NCI-H748 treated with DMSO at 0.1 percent for 48 hours (cell line): Measurements from ENCODE around the gene ERFL.
"Not testable (repeated sequence)": the region's sequence is repeated elsewhere in the genome, so short reads cannot be mapped to it uniquely, and the experiment has no call there.

Source experiments
- DNase-seq: peaks from one replicate; lab custom pipeline; 2025; lab: John Stamatoyannopoulos, UW

ERFL gene

DNA sequence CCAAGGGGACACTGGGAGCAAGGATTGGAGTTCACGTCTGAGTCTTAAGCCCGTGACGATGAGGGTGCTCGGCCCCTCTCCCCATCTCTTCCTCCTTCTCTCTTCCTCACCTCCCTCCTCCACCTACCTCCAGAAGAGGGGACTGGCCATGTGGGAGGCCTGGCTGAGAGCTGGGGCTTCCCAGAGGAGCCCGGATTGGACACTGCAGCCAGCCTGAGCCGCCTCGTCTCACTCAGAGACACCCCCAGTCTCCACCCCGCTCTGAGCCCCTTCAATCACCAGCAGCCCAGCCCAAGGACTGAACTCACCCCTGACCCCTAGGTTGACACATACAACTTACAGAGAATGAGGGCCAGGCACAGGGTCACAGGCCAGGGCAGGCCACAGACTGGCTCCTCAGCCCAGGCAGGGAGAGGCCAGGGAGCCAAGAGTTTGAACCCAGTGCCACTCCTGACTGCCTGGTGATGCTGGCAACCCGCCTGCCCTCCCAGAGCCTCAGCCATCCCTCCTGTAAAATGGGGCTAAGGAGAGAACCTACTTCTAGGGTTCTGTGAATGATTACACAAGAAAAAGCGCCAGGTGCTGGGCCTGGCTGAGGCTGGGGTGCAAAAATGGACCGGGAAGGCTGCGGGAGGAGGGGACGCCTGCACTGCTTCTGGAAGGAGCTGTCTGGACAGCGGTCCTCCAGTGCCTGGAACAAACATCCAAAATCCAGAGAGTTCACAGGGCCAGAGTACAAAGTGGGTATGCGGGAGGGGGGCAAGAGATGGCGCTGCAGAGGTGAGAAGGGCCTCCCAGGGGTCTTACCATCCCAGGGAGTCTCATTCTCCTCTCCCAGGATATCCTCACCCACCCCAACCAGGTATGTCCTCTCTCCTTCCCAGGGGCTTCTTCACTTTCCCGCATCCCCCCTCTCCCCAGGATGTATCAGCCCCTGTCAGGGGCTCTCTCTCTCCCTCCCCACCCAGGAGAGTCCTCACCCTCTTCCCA lies 50.0 kb downstream of the ERFL start:
- no peak for DNase-seq

DNA sequence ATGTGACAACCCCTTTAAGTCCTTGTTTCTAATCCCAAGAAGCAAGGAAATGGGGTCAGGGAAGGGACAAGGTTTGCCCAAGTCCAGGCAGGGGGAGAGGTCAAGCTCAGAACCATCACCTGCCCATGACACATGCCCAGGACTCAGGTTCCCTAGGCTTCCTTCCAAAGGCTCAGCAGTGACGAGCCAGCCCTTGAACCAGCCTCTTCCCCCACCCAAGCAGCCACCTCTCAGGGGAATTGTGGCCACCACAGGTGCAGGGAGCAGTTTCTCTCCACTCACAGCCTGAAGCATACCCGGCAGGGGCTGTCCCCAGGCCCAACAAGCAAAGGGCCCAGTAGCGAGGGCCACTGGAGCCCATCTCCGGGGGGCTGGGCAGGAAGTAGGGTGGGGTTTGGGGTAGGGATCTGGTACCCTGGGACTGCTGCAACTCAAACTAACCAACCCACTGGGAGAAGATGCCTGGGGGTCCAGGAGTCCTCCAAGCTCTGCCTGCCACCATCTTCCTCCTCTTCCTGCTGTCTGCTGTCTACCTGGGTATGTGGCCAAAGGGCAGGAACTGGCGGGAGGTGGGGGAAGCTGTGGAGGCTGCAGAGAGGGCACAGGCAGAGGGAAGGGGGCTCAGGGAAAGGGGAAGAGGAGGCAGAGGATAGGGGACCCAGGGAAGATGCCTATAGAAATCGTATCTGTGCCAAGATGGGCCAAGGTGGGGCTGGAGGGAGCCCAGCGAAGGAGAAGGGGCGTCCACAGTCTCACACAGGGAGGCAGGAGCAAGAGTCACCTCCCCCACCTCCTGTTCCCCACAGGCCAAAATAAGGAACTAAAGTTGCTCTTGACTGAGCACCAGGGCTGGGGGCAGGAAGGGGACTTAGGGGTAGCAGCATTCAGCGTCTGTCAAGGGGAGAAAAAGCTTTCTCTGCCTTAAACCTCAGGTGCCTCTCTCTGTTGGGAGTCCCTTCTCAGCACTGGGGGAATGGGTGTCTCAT lies 51.1 kb downstream of the ERFL start, which contains the start of gene CD79A:
CD79A (plus strand) TSS at position 433 of the 986 bp plus-strand sequence; CDS start at position 459, 26 bp downstream.
- no peak for DNase-seq

DNA sequence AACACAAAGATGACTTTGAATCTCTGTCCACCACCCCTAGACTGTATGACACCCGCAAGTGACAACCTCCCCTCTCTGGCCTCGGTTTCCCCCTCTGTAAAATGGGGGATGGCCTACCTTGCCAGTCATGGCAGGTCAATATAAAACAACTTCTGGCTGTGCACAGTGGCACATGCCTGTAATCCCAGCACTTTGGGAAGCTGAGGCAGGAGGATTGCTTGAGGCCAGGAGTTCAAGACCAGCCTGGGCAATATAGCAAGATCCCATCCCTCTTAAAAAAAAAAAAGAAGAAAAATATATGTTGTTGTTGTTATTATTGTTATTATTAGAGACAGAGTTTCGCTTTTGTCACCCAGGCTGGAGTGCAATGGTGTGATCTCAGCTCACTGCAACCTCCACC lies 52.3 kb downstream of the ERFL start:
- not testable (repeated sequence) for DNase-seq

DNA sequence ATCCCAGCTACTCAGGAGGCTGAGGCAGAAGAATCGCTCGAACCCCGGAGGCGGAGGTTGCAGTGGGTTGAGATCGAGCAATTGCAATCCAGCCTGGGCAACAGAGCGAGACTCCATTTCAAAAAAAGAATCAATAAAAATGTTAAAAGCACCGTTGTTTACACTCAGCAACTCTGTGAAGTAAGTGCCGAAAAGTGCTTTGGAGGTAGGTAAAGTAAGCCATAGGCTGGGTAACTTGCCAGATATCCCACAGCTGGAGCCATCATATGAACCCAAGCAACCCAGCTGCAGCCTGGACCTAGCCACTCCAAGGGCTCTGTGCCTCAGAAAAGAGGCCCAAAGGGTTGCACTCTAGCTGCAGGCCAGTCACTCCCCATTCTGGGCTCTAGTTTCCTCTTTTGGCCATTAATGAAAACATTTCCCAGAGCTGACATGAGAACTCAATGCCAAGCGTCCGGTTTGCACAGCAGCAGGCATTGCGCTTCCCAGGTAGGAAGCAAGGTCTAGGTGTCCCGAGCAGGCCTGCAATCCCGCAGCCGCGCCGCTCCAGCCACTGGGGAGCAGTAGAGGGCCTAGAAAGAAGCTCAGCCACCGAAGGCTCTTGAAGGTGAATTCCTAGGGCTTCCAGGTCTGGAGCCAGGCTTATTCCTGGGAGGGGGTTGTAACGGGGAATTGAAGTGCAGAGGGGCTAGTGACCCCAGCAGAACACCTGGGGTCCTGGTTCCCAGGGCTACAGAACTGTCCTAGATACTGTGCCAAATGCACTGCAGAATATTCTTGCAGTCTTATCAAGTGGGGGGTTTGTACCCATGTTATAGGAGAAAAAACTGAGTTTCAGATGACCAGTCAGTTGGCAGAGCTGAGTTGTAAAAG lies 55.2 kb downstream of the ERFL start:
- peak; percentile 71 for DNase-seq

DNA sequence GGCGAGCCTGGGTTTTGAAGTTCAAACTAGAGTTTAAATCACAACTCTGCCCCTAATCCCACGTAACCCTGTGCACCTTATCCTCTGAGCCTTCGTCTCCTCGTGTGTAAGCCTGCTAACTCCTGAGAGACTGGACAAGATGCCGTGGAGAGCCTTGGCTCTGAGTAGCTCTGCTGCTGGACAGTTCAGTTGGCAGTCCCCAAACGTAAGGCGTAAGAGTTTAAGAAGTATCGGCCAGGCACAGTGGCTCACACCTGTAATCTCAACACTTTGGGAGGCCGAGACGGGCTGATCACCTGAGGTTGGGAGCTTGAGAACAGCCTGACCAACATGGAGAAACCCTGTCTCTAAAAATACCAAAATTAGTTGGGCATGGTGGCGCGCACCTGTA lies 55.9 kb downstream of the ERFL start:
- no peak for DNase-seq

DNA sequence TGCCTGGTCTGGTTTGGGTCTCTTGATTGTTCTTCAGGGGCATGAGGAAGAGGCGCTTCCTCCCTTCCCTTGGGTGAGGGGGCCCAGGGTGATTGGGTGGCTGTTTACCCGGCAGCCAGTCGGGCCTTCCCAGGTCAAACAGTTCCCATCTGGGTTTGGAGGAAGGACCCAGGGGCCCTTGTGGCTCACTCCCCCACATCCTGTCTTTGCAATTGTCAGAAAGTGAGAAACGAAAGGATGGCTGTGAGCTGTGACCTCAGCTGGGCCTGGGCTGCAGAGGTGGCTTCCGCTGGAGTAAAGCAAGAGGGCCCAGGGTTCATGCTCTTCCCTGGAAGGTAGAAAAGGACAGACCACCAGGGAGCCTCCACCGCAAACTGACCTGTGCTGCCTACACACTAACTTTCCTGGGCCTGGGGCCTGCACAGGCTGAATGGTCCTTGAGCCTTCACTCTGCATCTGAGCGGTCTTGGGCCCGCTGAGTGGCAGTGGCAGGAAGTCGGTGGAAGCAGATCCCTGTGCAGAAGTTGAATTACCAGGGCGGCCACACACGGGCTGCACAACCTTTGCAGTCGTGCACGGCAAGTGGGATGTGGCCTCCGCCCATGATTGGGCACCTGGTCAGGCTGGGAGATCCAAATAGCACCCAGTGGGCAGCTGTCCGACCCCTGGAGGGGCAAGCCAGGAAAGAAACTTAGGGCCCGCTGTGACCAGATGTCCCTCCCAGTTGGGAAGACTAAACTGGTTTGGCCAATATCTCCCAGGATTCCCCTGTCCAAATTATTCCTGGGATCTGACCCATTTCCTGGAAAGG lies 56.5 kb downstream of the ERFL start:
- DNase-seq: no peak

DNA sequence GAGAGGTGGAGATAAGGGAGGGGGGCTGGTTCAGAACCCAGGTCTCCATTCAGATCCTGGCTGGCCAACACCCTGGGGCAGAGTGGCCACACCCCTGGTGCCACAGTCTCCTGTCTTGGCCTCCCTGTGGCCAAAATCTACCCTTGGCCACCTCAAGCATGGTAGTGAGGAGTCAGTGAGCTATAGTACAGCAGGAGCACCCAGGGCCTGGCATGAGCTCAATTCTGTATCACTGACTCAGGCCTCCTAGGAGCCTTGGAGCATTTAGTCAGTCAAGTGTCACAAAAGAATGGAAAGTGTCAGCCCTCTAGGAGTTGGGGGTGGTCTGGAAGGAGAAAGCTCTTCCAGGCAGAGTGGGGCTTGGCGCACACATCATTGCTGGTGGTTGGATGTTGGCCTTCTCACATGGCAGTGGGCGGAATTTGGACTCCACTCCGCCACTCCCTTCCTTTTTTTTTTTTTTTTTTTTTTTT lies 57.8 kb downstream of the ERFL start:
- no peak for DNase-seq

DNA sequence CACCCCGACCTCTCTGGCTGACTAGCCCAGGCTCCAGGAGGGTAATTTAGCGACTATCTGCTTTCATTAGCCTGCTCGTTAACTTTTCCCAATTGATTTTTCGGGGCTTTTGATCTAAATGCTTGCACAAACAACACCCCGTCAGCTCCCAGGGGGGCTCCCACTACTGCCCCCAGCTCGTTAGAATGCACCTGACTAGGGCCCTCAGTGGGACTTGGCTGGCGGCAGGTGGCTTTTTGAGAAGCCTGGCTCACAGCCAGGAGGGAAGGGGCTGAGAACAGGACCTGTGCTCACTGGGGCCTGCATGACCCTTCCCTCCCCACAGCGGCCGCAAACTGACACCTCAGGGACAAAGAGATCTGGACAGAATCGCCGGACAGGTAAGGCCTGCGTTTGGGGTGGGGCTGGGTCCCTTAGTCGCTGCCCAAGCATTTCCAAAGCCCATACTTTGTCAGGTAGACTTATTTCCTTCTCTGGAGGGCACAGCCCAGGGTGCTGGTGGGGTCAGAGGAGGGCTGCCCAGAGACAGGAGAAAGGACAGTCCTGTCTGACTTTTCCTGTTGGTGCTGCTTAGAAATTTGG lies 58.8 kb downstream of the ERFL start:
- DNase-seq: no peak

DNA sequence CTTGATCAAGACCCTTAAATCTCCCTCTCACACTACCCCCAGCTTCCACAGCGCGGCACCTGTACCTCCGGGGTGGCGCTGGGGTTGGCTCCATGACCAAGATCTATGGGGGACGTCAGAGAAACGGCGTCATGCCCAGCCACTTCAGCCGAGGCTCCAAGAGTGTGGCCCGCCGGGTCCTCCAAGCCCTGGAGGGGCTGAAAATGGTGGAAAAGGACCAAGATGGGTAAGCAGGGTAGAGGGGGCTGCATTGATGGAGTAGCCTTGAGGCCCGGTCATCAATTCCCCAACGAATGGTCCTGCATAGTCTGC lies 59.3 kb downstream of the ERFL start:
- no peak for DNase-seq

DNA sequence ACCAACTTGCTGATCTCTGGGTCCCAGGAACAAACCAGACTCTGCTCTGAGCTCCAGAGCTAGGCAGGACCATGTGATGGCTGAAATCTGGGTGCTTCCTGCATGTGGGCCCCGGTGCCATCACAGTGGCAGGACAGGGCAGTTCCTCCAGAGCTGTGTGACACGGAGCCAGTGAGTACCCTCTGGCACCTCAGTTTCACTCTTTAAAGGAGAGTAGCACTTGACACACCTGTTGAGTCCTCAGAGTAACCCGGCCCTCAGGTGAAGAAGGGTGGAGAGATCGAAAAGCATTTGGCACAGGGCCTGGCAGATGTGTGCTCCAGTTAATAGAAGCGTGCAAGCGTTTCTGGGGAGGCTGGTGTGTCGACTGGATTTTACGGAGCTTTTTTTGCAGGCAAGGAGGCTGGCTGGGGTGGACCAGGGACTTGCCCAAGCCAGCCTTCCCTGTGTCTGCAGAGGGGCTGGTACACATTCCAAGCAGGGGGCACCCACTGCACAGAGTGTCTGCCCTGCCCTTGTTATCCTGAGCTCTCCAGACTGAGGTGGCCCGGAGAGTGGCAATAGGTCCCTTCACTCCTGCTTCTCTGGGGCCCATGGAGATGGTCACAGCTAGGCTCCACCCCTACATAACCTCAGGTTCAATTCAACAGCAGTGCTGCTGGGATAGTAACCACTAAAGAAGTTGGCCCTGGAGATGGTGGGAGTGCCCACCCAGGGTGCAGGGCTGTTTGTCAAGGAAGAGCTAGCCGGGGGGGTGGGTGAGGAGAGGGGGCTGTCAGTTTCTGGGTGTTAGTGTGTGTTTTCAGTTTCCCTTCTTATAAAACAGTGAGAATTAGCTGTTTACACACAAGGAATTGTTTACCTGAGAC lies 59.9 kb downstream of the ERFL start:
- no peak for DNase-seq

- no peak for DNase-seq
These were observed 62.0 kb downstream of the ERFL start for GRCh38 chr19:41866284-41866683.

- no peak for DNase-seq
These were observed 63.9 kb downstream of the ERFL start for GRCh38 chr19:41864374-41864773.

- DNase-seq: no peak
These were observed 64.9 kb downstream of the ERFL start for GRCh38 chr19:41863209-41863931.

GRCh38 chr19:41862445-41862986 lies 65.7 kb downstream of the ERFL start:
- no peak for DNase-seq

DNA sequence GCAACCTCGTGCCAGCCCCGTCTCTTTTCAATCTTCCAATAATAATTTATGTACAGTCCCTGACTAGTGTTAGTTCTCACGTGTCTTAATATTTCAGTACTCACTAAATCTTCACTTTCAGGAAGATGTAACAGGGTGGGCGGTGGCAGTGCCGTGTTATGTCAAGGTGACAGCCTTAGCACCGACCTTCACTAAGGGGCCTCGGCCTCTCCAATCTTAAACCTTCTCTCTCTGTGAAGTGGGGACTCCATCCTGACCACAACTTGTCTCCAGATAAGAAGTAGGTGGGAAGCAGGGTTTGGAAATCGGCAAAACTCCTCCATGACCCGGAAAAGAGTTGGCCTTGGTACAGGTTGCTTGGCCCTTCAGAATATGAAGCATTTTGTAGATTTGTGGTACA lies 66.4 kb downstream of the ERFL start:
- no peak for DNase-seq

- DNase-seq: no peak
These were observed 67.0 kb downstream of the ERFL start for GRCh38 chr19:41861116-41861768.

DNA sequence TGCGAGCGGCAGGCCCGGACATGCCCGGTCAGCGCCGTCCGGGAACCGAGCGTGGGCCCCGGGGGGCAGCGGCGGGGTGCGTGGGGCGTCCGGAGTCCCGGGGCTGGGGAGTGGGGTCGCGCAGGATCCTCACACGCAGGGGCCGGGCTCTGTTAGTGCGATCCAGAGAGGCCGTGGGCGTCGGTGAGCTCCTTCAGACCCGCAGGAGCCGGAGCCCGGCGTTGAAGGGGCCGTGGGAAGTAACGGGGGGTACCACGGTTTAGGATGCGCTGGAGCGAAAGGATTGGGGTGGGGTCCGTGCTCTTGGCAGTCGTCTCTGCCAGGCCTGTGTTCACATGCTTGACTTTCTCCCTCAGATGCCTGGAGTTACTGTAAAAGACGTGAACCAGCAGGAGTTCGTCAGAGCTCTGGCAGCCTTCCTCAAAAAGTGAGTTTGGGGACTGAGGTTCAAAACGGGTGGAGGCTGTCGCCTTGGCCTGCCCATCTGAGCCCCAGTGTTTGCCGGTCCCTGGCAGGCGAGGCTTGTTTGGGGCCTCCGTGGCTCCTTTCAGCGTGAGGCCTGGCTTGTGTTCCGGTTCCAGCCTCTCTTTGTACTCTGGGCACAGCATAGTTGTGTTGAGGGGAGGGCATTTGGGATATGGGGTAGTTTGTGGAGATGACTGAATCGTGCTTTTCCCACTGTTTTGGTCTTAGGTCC lies 67.7 kb downstream of the ERFL start:
- DNase-seq: no peak
